Breast epithelium (tissue), 3 donors: ENCODE results near the gene OR52A1.

ENCODE experiments used
- CTCF ChIP-seq, 3 donors: fragments of 450-650 bp; IDR thresholded peaks; one replicate each; pipeline ENCODE4 v1.5.1; 2016 to 2017; ENCODE audit warnings: antibody characterized with exemption in 3 of 3, mild to moderate bottlenecking in 3 of 3, moderate library complexity in 3 of 3
- POLR2A ChIP-seq: fragments of 450-650 bp; IDR thresholded peaks from one replicate; pipeline ENCODE4 v1.6.1; 2016; ENCODE audit warnings: antibody characterized with exemption, mild to moderate bottlenecking, moderate library complexity
- POLR2AphosphoS5 ChIP-seq, 3 donors: sonication (generic); formaldehyde crosslinking; IDR thresholded peaks; one replicate each; pipeline ENCODE4 v1.6.1; 2017; ENCODE audit warnings: antibody characterized with exemption in 3 of 3

GRCh38 chr11:5151713-5152153 is 2.8 kb downstream of the OR52A1 start:
- TF ChIP-seq POLR2A (no peak), CTCF (IDR thresholded peaks at IDR 0.05) (no peak), POLR2AphosphoS5 (IDR thresholded peaks at IDR 0.05) (no peak)
